HepG2 (cell line): ENCODE data around the gene TMEM131. TPM values are rescaled to one million over a fixed set of nuclear protein-coding genes. Genes with fewer than 3 reads are reported as not detected.
A peak's percentile ranks its signal among the peaks of the same experiment; 100 is the strongest.

Source experiments
- ATAC-seq: fragments of 200-7000 bp; cut with Tn5 transposase; 3 replicates; pipeline ENCODE4 v1.9.1; 2020; ENCODE audit warnings: mild to moderate bottlenecking, moderate library complexity
- BruUV-seq: library from RNA; stranded (reverse); fragments of 400-500 nt; replicated peaks from 2 replicates; lab custom pipeline; 2021; lab: Mats Ljungman, UMichigan
- CTCF ChIA-PET: fragments of 300-600 bp; formaldehyde crosslinking; extraction: SDS; loops from one replicate; lab custom pipeline; 2021; ENCODE audit warnings: low total read pairs, inconsistent platforms, low intra/inter-chr PET ratio; lab: Yijun Ruan, JAX
- POLR2A ChIA-PET: fragments of 350-600 bp; sonication (Branson Sonifier 250); formaldehyde crosslinking; loops from one replicate; lab custom pipeline; 2020; ENCODE audit warnings: antibody characterized with exemption, inconsistent platforms; lab: Yijun Ruan, JAX
- DNase-seq: peaks from one replicate; pipeline ENCODE4 v3.0.0-alpha.2; 2015; ENCODE audit warnings: low spot score
- FAIRE-seq: peaks from 3 replicates; lab custom pipeline; 2011; peaks lifted over from hg19 to GRCh38; lab: Jason Lieb, UNC
- H2AFZ ChIP-seq: one replicate; pipeline ENCODE4 v1.6.1; 2011; ENCODE audit warnings: low read length, inconsistent platforms
- H3K27ac ChIP-seq: fragments of 300-600 bp; 3 replicates; pipeline ENCODE4 v1.8.0; 2011; ENCODE audit warnings: mixed run types, mild to moderate bottlenecking, mixed read lengths, low read length, inconsistent platforms; ENCODE audit not compliant: insufficient read depth; ENCODE audit errors: extremely low read length
- H3K27me3 ChIP-seq, 2 experiments: fragments of 200-600 bp in 1 of 2; 2 replicates in 1 of 2; 3 replicates in 1 of 2; pipeline versions ENCODE4 v1.6.0 to v1.8.0; 2011; ENCODE audit warnings: low read length in 2 of 2, mild to moderate bottlenecking in 2 of 2, moderate library complexity in 2 of 2, inconsistent platforms in 1 of 2; ENCODE audit not compliant: insufficient read depth in 2 of 2, control insufficient read depth in 1 of 2
- H3K36me3 ChIP-seq, 2 experiments: fragments of 200-600 bp in 1 of 2; replicated peaks in 1 of 2; 2 replicates in 1 of 2; 3 replicates in 1 of 2; pipeline versions ENCODE4 v1.5.1 to v1.8.0; 2011; ENCODE audit warnings: low read length in 2 of 2, inconsistent platforms in 1 of 2; ENCODE audit not compliant: insufficient read depth in 2 of 2, control insufficient read depth in 1 of 2
- H3K4me1 ChIP-seq: 2 replicates; pipeline ENCODE4 v1.5.1; 2012; ENCODE audit warnings: low read length, inconsistent platforms; ENCODE audit not compliant: insufficient read depth
- H3K4me2 ChIP-seq: 2 replicates; pipeline ENCODE4 v1.6.0; 2011; ENCODE audit warnings: low read depth, low read length, inconsistent platforms
- H3K4me3 ChIP-seq, 3 experiments: fragments of 200-600 bp in 1 of 3; sonication (generic), shearing (Covaris generic) in 1 of 3; replicated peaks in 1 of 3; 2 replicates each; pipeline ENCODE4 v1.5.1; 2011 to 2016; ENCODE audit warnings: low read length in 3 of 3, inconsistent platforms in 2 of 3, low read depth in 2 of 3, mild to moderate bottlenecking in 2 of 3, control low read depth in 1 of 3, mixed read lengths in 1 of 3; ENCODE audit not compliant: insufficient read depth in 1 of 3
- H3K79me2 ChIP-seq: one replicate; pipeline ENCODE4 v1.6.1; 2011; ENCODE audit warnings: low read length, inconsistent platforms; ENCODE audit not compliant: insufficient read depth
- H3K9ac ChIP-seq: 2 replicates; pipeline ENCODE4 v1.6.0; 2011; ENCODE audit warnings: mild to moderate bottlenecking, low read depth, low read length, inconsistent platforms; ENCODE audit not compliant: insufficient read depth
- H3K9me3 ChIP-seq: 2 replicates; pipeline ENCODE4 v1.5.1; 2012; ENCODE audit warnings: mild to moderate bottlenecking, low read length
- H4K20me1 ChIP-seq: 2 replicates; pipeline ENCODE4 v1.6.0; 2011; ENCODE audit warnings: inconsistent platforms, mild to moderate bottlenecking, low read length, moderate library complexity; ENCODE audit not compliant: insufficient read depth
- ATF5 ChIP-seq: sonication (generic); formaldehyde crosslinking; IDR thresholded peaks from 2 replicates; pipeline ENCODE4 v1.4.0; 2020; ENCODE audit warnings: mild to moderate bottlenecking, low read depth, missing genetic modification reagents
- CHD2 ChIP-seq: IDR thresholded peaks from 2 replicates; pipeline ENCODE4 v1.6.1; 2011; ENCODE audit warnings: low read depth, low read length, improper control_type of control experiment
- EED ChIP-seq: sonication (generic); formaldehyde crosslinking; IDR thresholded peaks from 2 replicates; pipeline ENCODE4 v1.5.0; 2020; ENCODE audit warnings: mild to moderate bottlenecking, missing genetic modification reagents
- IRX3 ChIP-seq: sonication (generic); formaldehyde crosslinking; IDR thresholded peaks from 2 replicates; pipeline ENCODE4 v1.8.1; 2023; ENCODE audit warnings: mild to moderate bottlenecking, low read depth, missing genetic modification reagents, borderline replicate concordance
- KDM6A ChIP-seq: IDR thresholded peaks from 2 replicates; pipeline ENCODE4 v1.6.1; 2016; ENCODE audit warnings: low read depth
- PLSCR1 ChIP-seq: sonication (generic); formaldehyde crosslinking; IDR thresholded peaks from 2 replicates; pipeline ENCODE4 v1.5.0; 2020; ENCODE audit warnings: missing genetic modification reagents, mild to moderate bottlenecking, borderline replicate concordance
- SP2 ChIP-seq: sonication (generic); formaldehyde crosslinking; IDR thresholded peaks from 2 replicates; pipeline ENCODE4 v1.5.1; 2020; ENCODE audit warnings: mild to moderate bottlenecking, missing genetic modification reagents
- SPEN ChIP-seq: sonication (generic); formaldehyde crosslinking; IDR thresholded peaks from 2 replicates; pipeline ENCODE4 v1.5.1; 2020; ENCODE audit warnings: low read depth, mild to moderate bottlenecking, missing genetic modification reagents
- ZBTB26 ChIP-seq: IDR thresholded peaks from 2 replicates; pipeline ENCODE4 v1.6.1; 2016; ENCODE audit warnings: missing compliant biosample characterization, missing genetic modification reagents, borderline replicate concordance
- ZBTB7B ChIP-seq: sonication (generic); formaldehyde crosslinking; IDR thresholded peaks from 2 replicates; pipeline ENCODE4 v1.4.0; 2020; ENCODE audit warnings: missing genetic modification reagents
- ZFP36L1 ChIP-seq: sonication (generic); formaldehyde crosslinking; IDR thresholded peaks from 2 replicates; pipeline ENCODE4 v1.8.0; 2022; ENCODE audit warnings: mild to moderate bottlenecking, missing genetic modification reagents, moderate library complexity
- ZKSCAN8 ChIP-seq: IDR thresholded peaks from 2 replicates; pipeline ENCODE4 v1.6.1; 2016; ENCODE audit warnings: borderline replicate concordance, missing genetic modification reagents, missing compliant biosample characterization
- ZNF614 ChIP-seq: IDR thresholded peaks from 2 replicates; pipeline ENCODE4 v1.6.1; 2018; ENCODE audit warnings: missing biosample characterization, missing genetic modification reagents, inconsistent platforms, borderline replicate concordance
- WGBS: methylation state at CpG from one replicate; pipeline ENCODE4 v1.1.6; 2017; ENCODE audit warnings: low lambda C conversion rate; 5-methylcytosine and 5-hydroxymethylcytosine counted together
- in situ Hi-C: cut with HindIII; loops from 2 replicates; pipeline ENCODE4 v1.10.0; 2017; ENCODE audit warnings: low pct_unique_long_range_greater_than_20kb; ENCODE audit not compliant: extremely low pct_ligation_motif_present
- intact Hi-C: fragments of 100-400 bp; cut with micrococcal nuclease; formaldehyde crosslinking; loops from one replicate; pipeline ENCODE4 v1.10.0; 2022; ENCODE audit not compliant: unreplicated experiment
- polyA plus RNA-seq, 8 experiments: library from polyadenylated mRNA; depleted of rRNA in 3 of 8; stranded (reverse) in 7 of 8; unstranded in 1 of 8; fragments of >200 nt; fragmentation: Illumina TruSeq in 4 of 8; extraction: Trizol in 4 of 8; gene quantifications; 2 replicates each; pipeline versions ENCODE4 v1.2.1 to v1.2.3, GENCODE V29; 2011 to 2016; ENCODE audit warnings: low read depth in 4 of 8, missing spikeins in 1 of 8, mixed read lengths in 1 of 8; ENCODE audit not compliant: insufficient read depth in 1 of 8
- total RNA-seq, 5 experiments: library from RNA; depleted of rRNA; stranded (reverse); fragments of >200 nt; fragmentation: Illumina TruSeq; extraction: Trizol; gene quantifications; 2 replicates each; pipeline ENCODE4 v1.2.3, GENCODE V29; 2016; ENCODE audit warnings: low read depth in 1 of 5

Gene TMEM131
- total and polyA plus RNA-seq, 2 of the 13 experiments (the other 11 are each of a cell fraction or from before 2014, with no cell fraction given), result 17.9 to 19.5 TPM

GRCh38 chr2:97816411-97816810 is 179.3 kb downstream of the TMEM131 start (continued):
- TF ChIP-seq ZBTB26 (CRISPR knock-in tag), result no peak
- TF ChIP-seq SPEN, result no peak
- TF ChIP-seq ZFP36L1 (CRISPR knock-in tag), result no peak
- TF ChIP-seq SP2, result no peak

GRCh38 chr2:97812931-97813330 is 182.8 kb downstream of the TMEM131 start:
- CTCF ChIA-PET, result no interaction called here

More at GRCh38 chr2:97812931-97813330, 182.8 kb downstream of the TMEM131 start:
- POLR2A ChIA-PET, result no interaction called here
- no peak overlapping the region for H3K4me2 ChIP-seq
- no peak overlapping the region for H3K9ac ChIP-seq
- no peaks in the 10 kb centered on the region for H3K79me2 ChIP-seq
- BruUV-seq, result TSS peak; percentile 26
- H4K20me1 ChIP-seq, result no peaks in the 10 kb centered on the region
- H3K27ac ChIP-seq, result no peak overlapping the region
- H3K4me1 ChIP-seq, result no peaks in the 10 kb centered on the region
- DNase-seq, result no peak
- no peak for FAIRE-seq
- in situ Hi-C loops (no loop called here), intact Hi-C loops (no loop called here)
- no peak overlapping the region for H2AFZ ChIP-seq
- H3K27me3 ChIP-seq, result no peaks in the 10 kb centered on the region
- H3K4me3 ChIP-seq, result no peak overlapping the region
- TF ChIP-seq ZBTB7B (no peak), EED (CRISPR knock-in tag) (no peak), CHD2 (no peak), ATF5 (no peak), ZKSCAN8 (CRISPR knock-in tag) (no peak), PLSCR1 (CRISPR knock-in tag) (no peak), KDM6A (no peak), ZNF614 (CRISPR knock-in tag) (no peak), IRX3 (CRISPR knock-in tag) (no peak)
- ATAC-seq, result no peak
- no peaks in the 10 kb centered on the region for H3K9me3 ChIP-seq
- WGBS, result 95% methylated on average over 7 of the region's 7 CpGs
- peaks cover 6 to 67% of the 10 kb centered on the region in 2 experiments for H3K36me3 ChIP-seq
